Measurements from ENCODE around the gene MNDA. TPM values are rescaled to one million over a fixed set of nuclear protein-coding genes. Genes with fewer than 3 reads are reported as not detected.
A peak's percentile ranks its signal among the peaks of the same experiment; 100 is the strongest.

Gene MNDA
- total and polyA plus RNA-seq, 4 donors = 3.7 to 16.6 (median 4.3) TPM

DNA sequence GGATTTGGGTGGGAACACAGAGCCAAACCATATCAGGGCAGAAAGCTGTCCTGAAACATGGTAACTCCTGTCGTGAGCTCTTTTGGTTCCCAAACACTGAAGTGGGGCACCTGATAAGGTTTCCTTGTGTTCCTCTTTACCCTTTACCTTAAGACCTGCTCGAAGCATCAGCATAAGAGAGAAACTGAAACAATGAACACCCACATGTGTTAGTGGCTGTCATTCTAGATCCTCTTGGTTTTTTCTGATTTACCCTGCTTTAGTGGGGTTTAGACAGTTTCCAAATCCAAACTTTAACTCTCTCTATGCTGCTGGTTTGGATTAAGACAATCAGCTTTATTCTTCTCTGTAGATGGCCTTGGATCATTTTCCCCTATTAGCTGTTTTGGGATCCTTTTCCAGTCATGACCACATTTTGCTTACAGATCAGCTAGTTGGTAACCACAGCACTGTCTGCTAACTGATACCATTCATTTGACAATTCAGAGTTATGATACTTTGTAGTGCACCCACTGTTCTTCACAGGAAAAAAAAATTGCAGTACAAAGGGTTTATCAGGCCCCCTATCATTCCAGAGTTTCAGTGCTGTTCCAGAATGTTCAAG lies 975 bp upstream of the MNDA start:
- Histone ChIP-seq H3K4me1 (ENCODE audit: control insufficient read depth in 4 of 4, insufficient read depth in 4 of 4, low read length in 3 of 4) (no peaks in the 10 kb centered on the region), H3K27me3 (ENCODE audit: control insufficient read depth in 4 of 4, insufficient read depth in 4 of 4, low read length in 3 of 4) (no peaks in the 10 kb centered on the region), H3K4me3 (ENCODE audit: low read depth in 1 of 3, low read length in 3 of 3) (no peak overlapping the region), H3K9ac (ENCODE audit: low read depth in 1 of 2, low read length in 2 of 2) (no peak overlapping the region), H3K9me3 (ENCODE audit: control insufficient read depth in 4 of 4, low read length in 3 of 4) (peaks cover 0 to 8% (median under 1%) of the 10 kb centered on the region in 4 donors), H3K36me3 (ENCODE audit: control insufficient read depth in 4 of 4, insufficient read depth in 3 of 4, low read depth in 1 of 4, low read length in 3 of 4) (no peaks in the 10 kb centered on the region), H3K27ac (ENCODE audit: low read depth in 1 of 2, low read length in 2 of 2) (peak overlapping the region in 1 of 2 donors; percentile 25)
- TF ChIP-seq SP1 (IDR thresholded peaks at IDR 0.05) (no peak), FOXA2 (IDR thresholded peaks at IDR 0.05) (no peak), REST (IDR thresholded peaks at IDR 0.05) (no peak), RXRA (IDR thresholded peaks at IDR 0.05) (no peak), CTCF (IDR thresholded peaks at IDR 0.05; ENCODE audit: low read depth, low read length, missing input control) (no peak), RAD21 (IDR thresholded peaks at IDR 0.05) (no peak), HNF4A (conservative IDR thresholded peaks at IDR 0.05) (no peak), TAF1 (conservative IDR thresholded peaks at IDR 0.05) (no peak), NR2F2 (IDR thresholded peaks at IDR 0.05) (no peak), JUND (IDR thresholded peaks at IDR 0.05) (no peak), EGR1 (IDR thresholded peaks at IDR 0.05; ENCODE audit: low read depth in 2 of 2) (no peak), HNF4G (IDR thresholded peaks at IDR 0.05) (no peak), FOXA1 (IDR thresholded peaks at IDR 0.05) (no peak), GABPA (IDR thresholded peaks at IDR 0.05 in 1 of 2, conservative IDR thresholded peaks at IDR 0.05 in 1 of 2) (no peak), YY1 (IDR thresholded peaks at IDR 0.05) (no peak)
- TF ChIP-seq, protein P1, sequence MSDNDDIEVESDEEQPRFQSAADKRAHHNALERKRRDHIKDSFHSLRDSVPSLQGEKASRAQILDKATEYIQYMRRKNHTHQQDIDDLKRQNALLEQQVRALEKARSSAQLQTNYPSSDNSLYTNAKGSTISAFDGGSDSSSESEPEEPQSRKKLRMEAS (IDR thresholded peaks at IDR 0.05) = no peak
- TF ChIP-seq, protein P2, sequence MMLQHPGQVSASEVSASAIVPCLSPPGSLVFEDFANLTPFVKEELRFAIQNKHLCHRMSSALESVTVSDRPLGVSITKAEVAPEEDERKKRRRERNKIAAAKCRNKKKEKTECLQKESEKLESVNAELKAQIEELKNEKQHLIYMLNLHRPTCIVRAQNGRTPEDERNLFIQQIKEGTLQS (IDR thresholded peaks at IDR 0.05) = no peak
- TF ChIP-seq, protein P3, sequence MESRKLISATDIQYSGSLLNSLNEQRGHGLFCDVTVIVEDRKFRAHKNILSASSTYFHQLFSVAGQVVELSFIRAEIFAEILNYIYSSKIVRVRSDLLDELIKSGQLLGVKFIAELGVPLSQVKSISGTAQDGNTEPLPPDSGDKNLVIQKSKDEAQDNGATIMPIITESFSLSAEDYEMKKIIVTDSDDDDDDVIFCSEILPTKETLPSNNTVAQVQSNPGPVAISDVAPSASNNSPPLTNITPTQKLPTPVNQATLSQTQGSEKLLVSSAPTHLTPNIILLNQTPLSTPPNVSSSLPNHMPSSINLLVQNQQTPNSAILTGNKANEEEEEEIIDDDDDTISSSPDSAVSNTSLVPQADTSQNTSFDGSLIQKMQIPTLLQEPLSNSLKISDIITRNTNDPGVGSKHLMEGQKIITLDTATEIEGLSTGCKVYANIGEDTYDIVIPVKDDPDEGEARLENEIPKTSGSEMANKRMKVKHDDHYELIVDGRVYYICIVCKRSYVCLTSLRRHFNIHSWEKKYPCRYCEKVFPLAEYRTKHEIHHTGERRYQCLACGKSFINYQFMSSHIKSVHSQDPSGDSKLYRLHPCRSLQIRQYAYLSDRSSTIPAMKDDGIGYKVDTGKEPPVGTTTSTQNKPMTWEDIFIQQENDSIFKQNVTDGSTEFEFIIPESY (IDR thresholded peaks at IDR 0.05) = no peak
- no peak for DNase-seq (ENCODE audit: low spot score)
- WGBS = 56% methylated on average over 2 of the region's 2 CpGs

Data from liver (tissue), 9 donors.